DND-41 (cell line): ENCODE data around the gene PHLDA1.

Source experiments
- ATAC-seq: fragments of 200-7000 bp; cut with Tn5 transposase; 3 replicates; pipeline ENCODE4 v1.9.1; 2021; ENCODE audit warnings: low read depth; ENCODE audit not compliant: insufficient read depth
- DNase-seq: peaks from one replicate; pipeline ENCODE4 v3.0.0-alpha.2; 2020
- H2AFZ ChIP-seq: 2 replicates; pipeline ENCODE4 v1.6.0; 2012; ENCODE audit warnings: low read depth, low read length
- H3K27ac ChIP-seq: 2 replicates; pipeline ENCODE4 v1.5.1; 2012; ENCODE audit warnings: low read length, inconsistent platforms
- H3K27me3 ChIP-seq: fragments of 200-600 bp; sonication (generic); 2 replicates; pipeline ENCODE4 v1.6.0; 2012; ENCODE audit warnings: low read length, mild to moderate bottlenecking, inconsistent platforms; ENCODE audit not compliant: insufficient read depth, poor library complexity
- H3K36me3 ChIP-seq: 2 replicates; pipeline ENCODE4 v1.5.1; 2012; ENCODE audit warnings: low read length, inconsistent platforms; ENCODE audit not compliant: insufficient read depth
- H3K4me1 ChIP-seq: 2 replicates; pipeline ENCODE4 v1.5.1; 2012; ENCODE audit warnings: mild to moderate bottlenecking, low read length; ENCODE audit not compliant: insufficient read depth
- H3K4me2 ChIP-seq: 2 replicates; pipeline ENCODE4 v1.6.0; 2012; ENCODE audit warnings: mild to moderate bottlenecking, moderate library complexity, low read length, inconsistent platforms; ENCODE audit not compliant: insufficient read depth
- H3K4me3 ChIP-seq, 2 experiments: fragments of 200-600 bp in 1 of 2; shearing (Covaris generic) in 1 of 2; 2 replicates each; pipeline ENCODE4 v1.5.1; 2012 to 2016; ENCODE audit warnings: inconsistent platforms in 2 of 2, low read length in 2 of 2, mild to moderate bottlenecking in 2 of 2, low read depth in 1 of 2, moderate library complexity in 1 of 2
- H3K79me2 ChIP-seq: 2 replicates; pipeline ENCODE4 v1.6.0; 2012; ENCODE audit warnings: low read length, inconsistent platforms; ENCODE audit not compliant: insufficient read depth
- H3K9ac ChIP-seq: 2 replicates; pipeline ENCODE4 v1.6.0; 2012; ENCODE audit warnings: low read depth, mild to moderate bottlenecking, inconsistent platforms, low read length, moderate library complexity
- H3K9me3 ChIP-seq: 2 replicates; pipeline ENCODE4 v1.5.1; 2012; ENCODE audit warnings: low read length, moderate library complexity, mild to moderate bottlenecking, inconsistent platforms; ENCODE audit not compliant: insufficient read depth, severe bottlenecking
- H4K20me1 ChIP-seq: 2 replicates; pipeline ENCODE4 v1.6.0; 2012; ENCODE audit warnings: low read length; ENCODE audit not compliant: insufficient read depth
- EZH2 ChIP-seq: IDR thresholded peaks from 3 replicates; pipeline ENCODE4 v1.6.1; 2012; ENCODE audit warnings: borderline replicate concordance, low read depth, mild to moderate bottlenecking, moderate library complexity, low read length, inconsistent platforms; ENCODE audit not compliant: severe bottlenecking
- TF ChIP-seq, protein P1 (sequence below): IDR thresholded peaks from 2 replicates; pipeline ENCODE4 v1.5.1; 2012; ENCODE audit warnings: borderline replicate concordance, low read length, moderate library complexity, mild to moderate bottlenecking; ENCODE audit not compliant: poor library complexity, severe bottlenecking; ENCODE audit errors: extremely low read depth

The PHLDA1 gene

DNA sequence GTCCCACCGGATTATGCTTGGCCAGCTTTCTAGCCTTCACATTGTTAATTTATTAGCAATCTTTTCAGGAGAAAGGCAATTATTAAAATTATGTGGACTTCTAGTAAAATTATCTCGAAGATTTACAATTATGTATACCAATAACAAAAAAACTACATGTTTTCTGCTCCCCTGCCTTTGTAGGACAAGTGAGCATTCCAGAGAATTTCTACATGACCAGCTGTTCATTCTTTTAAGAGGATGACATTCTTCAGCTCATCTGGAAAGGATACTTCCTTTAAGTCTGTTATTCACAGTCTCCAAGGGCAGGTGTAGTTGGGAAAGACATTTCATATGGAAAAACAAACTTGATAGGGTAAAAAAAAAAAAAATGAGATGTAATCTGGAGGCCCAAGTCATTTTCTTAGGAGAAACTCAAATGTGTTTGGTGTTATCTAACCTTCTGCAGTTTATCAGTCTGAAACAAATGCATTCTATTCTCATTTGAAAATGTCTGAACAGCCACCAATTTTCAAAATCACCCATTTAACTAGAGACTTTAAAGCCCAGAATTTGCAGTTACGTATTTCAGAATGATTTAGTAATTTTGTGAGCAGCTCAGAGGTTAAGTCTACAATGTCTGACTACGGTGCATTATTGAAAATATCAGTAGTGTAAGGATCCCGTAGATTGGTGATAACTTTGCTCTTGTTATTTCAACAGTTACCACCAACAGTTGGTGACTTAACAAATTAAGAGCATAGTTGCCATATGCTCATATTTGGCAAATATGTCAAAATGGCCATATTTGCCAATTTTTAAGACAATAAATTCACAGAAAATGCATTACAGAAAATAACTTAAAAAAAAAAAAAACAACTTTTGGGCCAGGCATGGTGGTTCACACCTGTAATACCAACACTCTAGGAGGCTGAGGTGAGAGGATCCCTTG, 1.8 kb upstream of the PHLDA1 start:
- peaks cover 39% of the 10 kb centered on the region for H3K4me1 ChIP-seq
- TF ChIP-seq EZH2, result no peak
- no peaks in the 10 kb centered on the region for H4K20me1 ChIP-seq
- no peak overlapping the region for H2AFZ ChIP-seq
- no peaks in the 10 kb centered on the region; the same call in 1 of the 2 replicates for H3K36me3 ChIP-seq
- no peak overlapping the region for H3K4me2 ChIP-seq
- ATAC-seq (no peak), DNase-seq (no peak)
- no peak overlapping the region for H3K9ac ChIP-seq
- peaks cover 8% of the 10 kb centered on the region; the same call in 1 of the 2 replicates for H3K79me2 ChIP-seq
- H3K27me3 ChIP-seq, result no peaks in the 10 kb centered on the region
- no peaks in the 10 kb centered on the region for H3K9me3 ChIP-seq
- H3K27ac ChIP-seq, result no peak overlapping the region
- H3K4me3 ChIP-seq, result no peak overlapping the region

DNA sequence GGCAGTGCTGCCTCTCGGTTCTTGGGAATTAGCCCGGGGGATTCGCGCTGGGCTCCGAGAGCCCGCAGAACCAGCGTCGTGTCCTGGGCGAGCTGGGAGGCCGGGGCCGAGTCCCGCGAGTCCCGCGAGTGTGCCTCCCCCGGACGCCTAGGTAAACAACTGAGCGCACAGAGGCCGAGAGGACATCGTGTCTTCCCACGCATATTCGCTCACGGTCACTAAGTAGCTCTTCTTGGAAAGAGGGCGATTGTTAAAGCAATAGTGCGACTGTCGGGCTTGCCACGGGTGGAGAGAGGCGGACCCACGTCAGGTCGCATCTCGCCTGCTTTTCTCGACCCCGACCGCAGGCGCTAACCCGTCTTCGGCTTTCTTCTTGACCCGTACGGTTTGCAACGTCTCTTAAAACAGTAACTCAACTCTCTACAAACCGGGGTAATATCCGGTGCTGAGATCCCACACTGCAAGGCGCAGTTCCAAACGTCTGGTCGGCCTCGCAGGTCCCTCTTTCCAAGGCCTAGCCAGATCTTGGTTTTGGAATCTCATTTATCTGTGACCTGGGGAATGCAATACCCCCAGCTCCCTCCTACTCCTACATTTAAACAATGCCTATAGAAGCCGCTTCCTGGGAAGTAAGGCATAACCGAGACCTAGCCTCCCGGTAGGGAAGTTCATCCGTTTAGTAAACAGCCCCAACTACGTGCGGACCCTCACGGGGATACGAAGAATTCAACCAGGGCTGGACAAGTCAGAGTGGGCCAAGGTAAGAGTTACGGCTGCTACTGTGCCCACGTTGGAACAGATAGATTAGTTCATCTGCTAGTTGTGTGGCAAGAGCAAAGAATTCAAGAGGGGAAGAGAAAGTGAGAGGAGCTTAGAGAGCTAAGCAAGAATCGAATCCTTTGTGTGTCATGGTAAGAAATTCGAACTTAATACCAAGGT, 736 bp upstream of the PHLDA1 start:
- H3K4me1 ChIP-seq, result peaks cover 39% of the 10 kb centered on the region
- H3K27me3 ChIP-seq, result no peaks in the 10 kb centered on the region
- ATAC-seq, result no peak; the same call in 2 of the 3 replicates
- no peaks in the 10 kb centered on the region for H3K9me3 ChIP-seq
- H3K4me3 ChIP-seq, result peak overlapping the region; percentile 71 to 74
- peak overlapping the region; percentile 82 for H3K27ac ChIP-seq
- H3K36me3 ChIP-seq, result no peaks in the 10 kb centered on the region; the same call in 1 of the 2 replicates
- TF ChIP-seq, protein P1, sequence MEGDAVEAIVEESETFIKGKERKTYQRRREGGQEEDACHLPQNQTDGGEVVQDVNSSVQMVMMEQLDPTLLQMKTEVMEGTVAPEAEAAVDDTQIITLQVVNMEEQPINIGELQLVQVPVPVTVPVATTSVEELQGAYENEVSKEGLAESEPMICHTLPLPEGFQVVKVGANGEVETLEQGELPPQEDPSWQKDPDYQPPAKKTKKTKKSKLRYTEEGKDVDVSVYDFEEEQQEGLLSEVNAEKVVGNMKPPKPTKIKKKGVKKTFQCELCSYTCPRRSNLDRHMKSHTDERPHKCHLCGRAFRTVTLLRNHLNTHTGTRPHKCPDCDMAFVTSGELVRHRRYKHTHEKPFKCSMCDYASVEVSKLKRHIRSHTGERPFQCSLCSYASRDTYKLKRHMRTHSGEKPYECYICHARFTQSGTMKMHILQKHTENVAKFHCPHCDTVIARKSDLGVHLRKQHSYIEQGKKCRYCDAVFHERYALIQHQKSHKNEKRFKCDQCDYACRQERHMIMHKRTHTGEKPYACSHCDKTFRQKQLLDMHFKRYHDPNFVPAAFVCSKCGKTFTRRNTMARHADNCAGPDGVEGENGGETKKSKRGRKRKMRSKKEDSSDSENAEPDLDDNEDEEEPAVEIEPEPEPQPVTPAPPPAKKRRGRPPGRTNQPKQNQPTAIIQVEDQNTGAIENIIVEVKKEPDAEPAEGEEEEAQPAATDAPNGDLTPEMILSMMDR, result no peak
- no peak for TF ChIP-seq EZH2
- no peak for DNase-seq
- H3K79me2 ChIP-seq, result peaks cover 8% of the 10 kb centered on the region; the same call in 1 of the 2 replicates
- H3K9ac ChIP-seq, result peak overlapping the region; percentile 89
- H2AFZ ChIP-seq, result peak overlapping the region; percentile 95
- peak overlapping the region; percentile 95 for H3K4me2 ChIP-seq
- no peaks in the 10 kb centered on the region for H4K20me1 ChIP-seq

DNA sequence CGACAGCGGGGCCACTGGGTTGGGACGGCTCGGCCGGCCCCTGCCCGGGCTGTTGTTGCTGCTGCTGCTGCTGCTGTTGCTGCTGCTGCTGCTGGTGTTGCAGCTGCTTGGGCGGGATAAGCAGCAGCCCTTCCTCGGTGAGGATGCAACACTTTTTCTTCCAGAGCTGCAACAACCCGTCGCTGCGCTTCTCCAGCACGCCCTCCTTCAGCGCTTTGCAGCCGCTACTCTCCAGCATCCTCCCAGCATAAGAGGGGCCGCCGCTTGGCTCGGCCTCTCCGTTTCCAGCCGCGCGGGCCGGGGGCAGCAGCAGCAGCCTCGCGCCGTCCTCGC, 529 bp downstream of the PHLDA1 start:
- Histone ChIP-seq H3K27me3 (no peaks in the 10 kb centered on the region), H3K9ac (peak overlapping the region; percentile 89), H4K20me1 (no peaks in the 10 kb centered on the region), H3K4me1 (peaks cover 39% of the 10 kb centered on the region), H3K4me2 (peak overlapping the region; percentile 95), H2AFZ (peak overlapping the region; percentile 95), H3K79me2 (peaks cover 8% of the 10 kb centered on the region; the same call in 1 of the 2 replicates), H3K36me3 (no peaks in the 10 kb centered on the region; the same call in 1 of the 2 replicates), H3K27ac (peak overlapping the region; percentile 72), H3K9me3 (no peaks in the 10 kb centered on the region), H3K4me3 (peak overlapping the region; percentile 71 to 74)
- TF ChIP-seq, protein P1, result no peak
- TF ChIP-seq EZH2, result no peak
- ATAC-seq (peak; percentile 49), DNase-seq (peak; percentile 57)
